Middle frontal gyrus (tissue), 1 donor: ENCODE data around the gene RRP1B.
"Not testable (repeated sequence)": the region's sequence is repeated elsewhere in the genome, so short reads cannot be mapped to it uniquely, and the experiment has no call there.

ENCODE experiments used
- DNase-seq: peaks from one replicate; pipeline ENCODE4 v3.0.0-alpha.2; 2015; ENCODE audit warnings: low spot score; ENCODE audit errors: extremely low spot score

RRP1B gene

DNA sequence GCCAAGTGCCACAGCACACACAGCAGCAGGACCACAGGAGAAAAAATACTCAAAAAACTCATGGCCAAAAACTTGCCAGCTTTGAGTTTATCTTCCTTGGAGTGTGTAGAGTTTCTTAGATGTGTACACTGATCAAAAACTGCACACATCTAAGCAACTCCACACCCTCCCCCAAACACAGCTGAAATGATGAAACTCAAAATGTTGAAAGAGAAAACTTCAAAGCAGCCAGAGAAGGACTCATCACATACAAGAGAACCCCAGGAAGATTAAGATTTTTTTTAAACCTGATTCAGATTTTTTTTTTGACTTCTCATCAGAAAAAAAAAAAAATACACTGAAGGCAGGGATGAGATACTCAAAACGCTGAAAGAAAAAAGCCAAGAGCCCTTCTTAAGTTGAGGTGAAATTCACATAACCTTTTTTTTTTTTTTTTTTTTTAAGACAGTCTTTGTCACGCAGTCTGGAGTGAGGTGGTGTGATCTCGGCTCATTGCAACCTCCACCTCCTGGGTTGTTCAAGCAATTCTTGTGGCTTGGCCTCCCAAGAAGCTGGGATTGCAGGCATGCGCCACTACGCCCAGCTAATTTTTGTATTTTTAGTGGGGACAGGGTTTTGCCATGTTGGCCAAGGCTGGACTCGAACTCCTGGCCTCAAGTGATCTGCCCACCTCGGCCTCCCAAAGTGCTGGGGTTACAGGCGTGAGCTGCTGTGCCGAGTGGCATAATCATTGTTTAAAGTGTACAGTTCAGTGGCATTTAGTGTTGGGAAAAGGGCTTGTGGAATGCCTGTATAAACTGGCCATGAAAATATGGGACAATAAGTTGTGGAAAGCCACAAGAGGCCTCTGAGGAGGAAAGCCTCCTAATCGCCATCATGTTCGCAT lies 38.6 kb downstream of the RRP1B start:
- no peak for DNase-seq

DNA sequence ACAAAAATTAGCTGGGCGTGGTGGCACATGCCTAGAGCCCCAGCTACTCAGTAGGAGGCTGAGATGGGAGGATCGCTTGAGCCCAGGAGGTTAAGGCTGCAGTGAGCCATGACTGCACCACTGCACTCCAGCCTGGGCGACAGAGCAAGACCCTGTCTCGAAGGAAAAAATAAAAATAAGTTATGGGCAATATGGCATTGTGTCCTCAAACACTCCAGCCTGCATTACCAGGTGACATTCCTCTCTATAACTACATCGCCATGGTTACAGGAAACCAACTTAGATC lies 40.1 kb downstream of the RRP1B start:
- not testable (repeated sequence) for DNase-seq

DNA sequence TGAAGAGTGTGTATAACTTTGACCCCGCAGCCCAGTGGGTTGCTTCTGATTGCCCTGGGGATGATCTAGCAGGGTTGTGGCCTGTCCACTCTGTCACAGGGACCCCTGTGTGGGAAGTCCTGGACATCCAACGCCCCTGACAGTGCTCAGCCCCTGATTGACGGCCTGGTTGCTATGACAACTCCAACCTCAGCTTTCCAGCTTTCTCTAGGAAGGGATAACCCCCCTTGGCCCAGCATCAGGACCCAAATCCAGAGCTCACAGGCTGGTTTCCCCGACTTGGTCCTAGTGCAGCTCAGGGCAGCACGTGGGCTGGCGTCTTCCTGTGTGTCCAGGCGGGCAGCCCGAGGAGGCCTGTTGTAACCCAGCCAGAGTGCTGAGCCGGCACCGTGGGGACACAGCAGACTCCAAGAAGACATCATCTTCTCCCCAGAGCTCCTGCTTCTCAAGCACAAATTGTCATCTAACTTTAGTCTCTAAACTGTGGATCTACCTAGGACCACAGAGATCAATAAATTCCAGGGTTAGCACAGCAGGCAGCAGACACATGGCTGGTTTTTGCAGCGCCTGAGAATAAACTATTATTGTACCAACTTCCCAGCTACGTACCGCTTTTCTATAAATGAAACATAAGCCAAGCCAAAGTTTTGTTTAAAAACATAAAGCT lies 40.7 kb downstream of the RRP1B start:
- no peak for DNase-seq

DNA sequence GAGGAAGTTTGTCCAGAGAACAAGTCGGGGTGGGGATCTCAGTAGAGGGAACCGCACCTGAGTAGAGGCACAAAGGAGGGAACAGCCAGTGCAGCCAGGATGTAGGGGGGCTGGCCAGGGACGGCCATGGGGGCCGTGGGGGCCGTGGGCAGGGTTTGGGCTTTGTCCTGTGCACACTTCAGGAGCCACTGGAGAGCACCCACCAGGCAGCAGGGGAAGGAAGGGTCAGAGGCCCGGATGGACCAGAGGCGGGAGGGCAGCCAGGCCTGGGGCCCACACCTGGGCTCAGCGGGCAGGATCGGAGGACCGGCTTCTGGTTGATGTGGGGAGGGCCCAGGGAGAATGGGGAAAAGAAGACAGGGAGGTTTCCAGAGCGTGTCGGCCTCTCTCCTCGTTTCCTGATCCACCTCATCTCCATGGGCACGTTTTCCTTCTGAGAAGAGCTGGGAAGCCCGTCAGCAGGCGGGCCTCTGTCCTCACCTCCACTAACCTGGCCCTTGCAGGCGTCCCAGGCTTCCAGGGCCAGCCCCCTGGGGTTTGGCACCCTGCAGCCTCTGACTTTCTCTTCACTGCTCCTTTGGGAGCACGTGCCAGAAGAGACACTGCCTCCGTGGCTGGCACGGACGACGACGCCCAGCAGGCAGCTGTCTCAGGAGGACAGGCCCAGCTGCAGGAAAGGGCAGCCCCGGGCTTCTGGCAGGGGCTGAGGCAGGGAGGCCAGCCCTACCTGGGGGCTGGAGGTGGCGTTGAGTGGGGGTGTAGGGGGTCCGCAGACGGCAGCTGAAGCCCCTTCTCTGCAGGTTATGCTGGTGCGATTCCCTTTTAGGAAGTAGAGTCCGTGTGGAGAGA lies 42.8 kb downstream of the RRP1B start:
- no peak for DNase-seq

DNA sequence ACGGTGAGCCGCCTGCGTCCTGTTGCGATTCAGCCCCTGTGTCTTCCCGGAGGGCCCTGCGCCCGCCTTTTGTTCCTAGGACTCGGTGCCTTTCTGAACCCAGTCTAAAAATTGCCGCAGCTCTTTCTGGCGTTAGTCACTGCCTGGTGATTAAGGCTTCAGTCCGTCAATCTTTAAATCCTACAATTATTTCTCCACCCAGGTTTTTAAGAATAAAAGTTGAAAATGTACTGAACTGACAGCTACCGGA lies 43.4 kb downstream of the RRP1B start:
- no peak for DNase-seq

DNA sequence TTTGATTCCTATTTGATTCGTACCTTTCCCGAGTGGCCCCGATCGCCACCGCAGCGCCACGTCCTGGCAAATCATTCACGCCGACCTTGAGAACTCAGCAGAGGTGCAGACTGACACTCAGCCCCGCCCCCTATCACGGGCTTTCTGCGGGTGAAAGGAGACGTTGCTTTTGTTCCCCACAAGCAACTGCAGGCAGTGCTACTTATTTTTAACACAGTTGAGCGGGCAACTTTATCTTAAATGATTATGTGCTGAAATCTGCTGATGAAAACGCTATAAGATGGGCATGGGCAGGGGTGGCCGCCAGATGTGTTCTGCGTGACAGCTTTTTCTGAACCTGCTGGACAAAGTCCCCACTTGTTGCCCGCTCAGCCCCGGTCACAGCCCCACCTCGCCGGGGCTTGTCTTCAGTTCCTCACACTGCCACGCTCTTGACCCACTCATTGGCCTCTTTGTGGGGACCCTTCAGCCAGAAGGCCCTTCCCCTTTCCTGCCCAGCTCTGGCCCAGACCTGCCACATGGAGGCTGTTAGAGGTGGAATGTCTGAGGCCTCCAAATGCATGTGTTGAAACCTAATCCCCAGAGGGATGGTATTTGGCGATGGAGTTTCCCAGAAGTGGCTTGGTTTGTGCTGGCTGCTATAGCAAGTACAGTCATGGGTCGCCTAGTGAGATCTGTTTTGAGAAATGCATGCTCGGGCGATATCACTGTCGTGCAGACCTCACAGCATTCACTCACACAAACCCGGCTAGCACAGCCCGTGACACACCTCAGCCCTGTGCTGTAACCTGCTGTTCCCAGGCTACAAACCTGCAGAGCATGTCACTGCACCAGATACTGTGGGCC lies 43.9 kb downstream of the RRP1B start:
- DNase-seq: no peak

DNA sequence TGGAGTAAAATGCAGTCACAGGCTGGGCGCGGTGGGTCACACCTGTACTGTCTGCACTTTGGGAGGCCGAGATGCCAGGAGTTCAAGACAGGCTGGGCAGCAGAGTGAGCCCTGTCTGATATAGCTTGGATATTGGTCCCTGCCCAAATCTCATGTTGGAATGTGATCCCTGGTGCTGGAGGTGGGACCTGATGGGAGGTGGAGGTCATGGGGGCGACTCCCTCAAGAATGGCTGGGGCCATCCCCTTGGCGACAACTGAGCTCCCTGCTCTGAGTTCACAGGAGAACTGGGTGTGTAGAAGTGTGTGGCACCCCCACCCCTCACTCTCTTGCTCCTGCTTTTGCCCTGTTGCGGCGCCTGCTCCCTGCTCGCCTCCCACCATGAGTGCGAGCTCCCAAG lies 48.1 kb downstream of the RRP1B start:
- no peak for DNase-seq

DNA sequence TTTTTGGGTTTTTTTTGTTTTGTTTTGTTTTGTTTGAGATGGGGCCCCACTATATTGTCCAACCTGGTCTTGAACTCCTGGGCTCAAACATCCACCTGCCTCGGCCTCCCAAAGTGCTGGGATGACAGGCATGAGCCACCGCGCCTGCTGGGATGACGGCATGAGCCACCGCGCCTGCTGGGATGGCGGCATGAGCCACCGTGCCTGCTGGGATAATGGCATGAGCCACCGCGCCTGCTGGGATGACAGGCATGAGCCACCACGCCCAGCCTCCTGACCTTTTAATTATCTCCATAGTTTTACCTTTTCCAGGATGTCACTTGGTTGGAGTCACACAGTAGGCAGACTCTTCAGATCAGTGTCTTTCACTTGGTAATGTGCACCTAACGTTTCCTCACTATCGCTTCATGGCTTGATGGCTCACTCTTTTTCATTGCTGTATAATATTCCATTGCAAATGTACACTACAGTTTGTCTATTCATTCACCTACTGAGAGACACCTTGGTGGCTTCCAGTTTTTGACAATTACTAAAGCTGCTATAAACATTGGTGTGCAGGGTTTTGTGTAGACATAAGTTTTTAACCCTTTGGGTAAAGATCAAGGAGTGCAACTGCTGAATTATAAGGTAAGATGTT lies 49.5 kb downstream of the RRP1B start:
- DNase-seq: no peak

DNA sequence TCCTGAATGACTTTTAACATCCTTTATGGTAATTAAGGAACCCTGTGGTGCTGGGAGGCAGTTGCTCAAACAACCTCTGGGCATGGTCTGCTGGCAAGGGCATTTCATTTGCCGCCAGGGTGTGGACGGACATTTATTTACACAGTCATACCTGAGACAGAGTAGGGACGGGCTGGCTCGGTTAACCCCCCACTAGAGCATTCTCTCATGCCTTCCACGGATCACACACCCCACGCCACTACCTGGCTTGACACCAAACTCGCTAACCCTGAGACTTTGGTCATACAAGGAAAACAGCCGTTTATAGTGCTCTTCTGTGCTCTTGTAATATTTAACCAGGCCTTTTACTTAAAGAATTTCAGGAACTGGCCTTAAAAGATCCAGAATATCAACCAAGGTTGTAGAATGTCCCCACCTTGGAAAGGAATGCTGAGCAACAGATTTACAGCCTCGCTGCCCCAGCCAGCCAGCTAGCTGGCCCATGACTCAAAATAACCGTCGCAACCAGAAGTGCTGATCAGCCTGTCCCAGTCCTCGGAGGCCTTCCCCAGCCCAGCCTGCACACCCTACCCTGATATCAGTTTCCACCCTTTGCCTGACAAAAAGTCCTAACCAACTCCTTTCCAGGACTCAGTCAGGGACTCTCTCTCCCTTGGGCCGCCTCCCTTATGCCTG lies 53.0 kb downstream of the RRP1B start:
- no peak for DNase-seq

DNA sequence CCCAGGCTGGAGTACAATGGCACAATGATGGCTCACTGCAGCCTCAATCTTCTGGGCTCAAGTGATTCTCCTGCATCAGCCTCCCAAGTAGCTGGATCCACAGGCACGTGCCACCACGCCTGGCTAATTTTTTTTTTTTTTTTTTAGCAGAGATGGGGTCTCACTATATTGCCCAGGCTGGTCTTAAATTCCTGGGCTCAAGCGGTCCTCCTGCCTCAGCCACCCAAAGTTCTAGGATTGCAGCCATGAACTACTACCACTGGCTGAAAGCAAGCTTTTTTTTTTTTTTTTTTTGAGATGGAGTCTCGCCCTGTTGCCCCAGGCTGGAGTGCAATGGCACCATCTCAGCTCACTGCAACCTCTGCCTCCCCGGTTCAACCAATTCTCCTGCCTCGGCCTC lies 53.8 kb downstream of the RRP1B start:
- DNase-seq: not testable (repeated sequence)

DNA sequence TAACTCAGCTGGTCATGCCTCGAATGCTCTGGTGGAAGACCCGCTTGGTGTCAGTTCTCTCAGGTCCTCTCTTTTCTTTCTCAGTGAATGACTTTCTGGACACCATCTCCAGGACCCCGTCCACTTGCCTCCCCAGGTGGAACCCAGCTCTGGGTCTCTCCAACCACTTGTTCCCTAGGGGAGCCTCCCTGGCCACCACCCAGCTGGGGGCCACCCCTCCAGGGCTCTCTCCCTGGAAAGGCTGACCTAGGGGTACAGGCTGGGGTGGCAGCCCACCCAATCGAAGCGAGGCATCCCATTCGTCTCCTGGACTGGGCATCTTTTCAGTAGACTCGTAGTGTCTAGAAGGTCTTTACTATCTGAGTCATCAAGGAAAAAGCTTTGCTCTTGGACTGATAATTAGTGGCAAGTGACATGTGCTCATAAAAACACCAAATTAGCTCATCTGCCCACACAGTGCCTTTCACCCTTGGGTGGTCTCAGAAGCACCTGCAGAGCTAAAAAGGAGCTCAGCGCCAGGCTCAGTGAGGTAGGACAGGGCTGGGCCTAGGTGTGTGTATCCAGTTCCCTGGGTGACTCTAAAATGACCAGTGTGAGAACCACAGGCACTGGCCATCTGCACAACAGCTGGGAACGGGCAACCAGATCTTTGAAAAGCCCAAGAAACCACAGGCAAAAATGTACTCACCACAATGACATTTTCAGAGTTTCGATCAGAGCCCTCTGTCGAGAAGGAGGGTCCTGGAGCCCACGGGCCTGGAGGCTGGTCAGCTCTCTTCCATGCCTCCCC lies 57.2 kb downstream of the RRP1B start:
- no peak for DNase-seq

DNA sequence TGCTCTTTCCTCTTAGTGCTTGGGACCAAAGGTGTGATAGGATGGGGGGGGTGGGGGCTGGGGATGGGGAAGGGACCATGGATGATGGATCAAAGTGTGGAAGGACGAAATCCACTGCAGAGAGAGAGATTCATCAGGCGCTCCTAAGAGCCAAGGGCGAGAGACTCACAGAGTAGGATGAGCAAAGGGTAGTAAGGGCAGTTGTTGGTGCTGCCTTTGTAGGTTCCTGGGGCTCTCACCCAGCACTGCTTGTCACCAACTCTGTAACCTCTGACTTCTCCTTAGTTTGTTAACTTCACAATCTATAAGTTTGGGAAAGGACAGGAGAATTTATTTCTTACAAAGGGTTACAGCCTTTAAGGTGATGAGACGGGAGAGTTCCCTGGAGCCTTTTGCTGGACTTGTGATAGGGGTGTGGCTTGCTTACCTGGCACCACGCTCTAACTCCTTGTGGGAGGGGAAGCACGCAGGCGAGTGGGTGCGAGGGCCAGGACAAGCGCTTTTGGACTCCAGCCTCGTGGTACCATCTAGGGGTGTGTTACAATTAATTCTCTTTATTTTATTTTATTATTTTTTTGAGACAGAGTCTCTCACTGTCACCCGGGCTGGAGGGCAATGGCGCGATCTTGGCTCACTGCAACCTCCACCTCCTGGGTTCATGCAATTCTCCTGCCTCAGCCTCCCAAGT lies 58.0 kb downstream of the RRP1B start:
- DNase-seq: no peak

DNA sequence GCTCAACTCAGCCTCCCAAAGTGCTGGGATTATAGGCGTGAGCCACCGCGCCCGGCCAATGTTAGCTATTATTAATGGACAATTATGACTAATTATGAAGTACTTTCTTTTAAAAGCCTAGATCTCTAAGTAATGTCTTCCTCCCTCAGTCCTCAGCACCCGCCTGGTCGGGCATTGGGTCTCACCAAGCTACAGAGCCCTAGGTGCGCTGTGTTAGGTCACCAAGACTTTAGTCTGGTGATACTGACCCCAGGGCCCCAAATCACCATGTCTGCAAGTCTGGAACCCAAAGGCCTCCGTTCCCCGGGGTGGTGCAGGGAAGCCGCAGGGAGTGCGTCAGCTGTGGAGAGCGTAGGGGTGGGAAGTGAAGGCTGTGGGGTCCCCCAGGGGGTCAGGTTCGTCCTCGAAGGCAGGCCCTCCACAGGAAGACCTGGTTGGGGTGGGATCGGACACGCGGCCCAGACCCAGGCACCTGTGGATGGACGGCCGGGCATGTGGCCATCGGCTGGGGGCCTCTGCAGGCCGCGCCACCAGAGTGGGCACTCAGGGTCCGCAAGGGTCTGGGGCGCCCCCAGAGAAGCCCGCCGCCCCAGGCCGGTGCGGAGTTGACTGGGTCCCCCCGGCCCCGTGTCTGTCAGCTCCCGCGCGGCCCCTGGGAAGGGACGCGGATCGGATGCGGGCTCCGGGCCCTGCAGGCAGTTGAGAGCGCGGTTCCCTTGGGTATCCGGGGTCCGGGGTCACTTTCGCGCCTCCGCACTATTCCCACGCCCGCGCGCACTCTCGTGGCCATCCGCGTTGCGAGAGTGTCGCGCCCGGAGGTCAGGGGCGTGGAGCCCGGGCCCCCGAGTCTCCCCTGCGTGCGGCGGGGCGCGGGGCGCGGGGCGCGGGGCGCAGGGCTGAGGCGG lies 58.9 kb downstream of the RRP1B start:
- DNase-seq: no peak

DNA sequence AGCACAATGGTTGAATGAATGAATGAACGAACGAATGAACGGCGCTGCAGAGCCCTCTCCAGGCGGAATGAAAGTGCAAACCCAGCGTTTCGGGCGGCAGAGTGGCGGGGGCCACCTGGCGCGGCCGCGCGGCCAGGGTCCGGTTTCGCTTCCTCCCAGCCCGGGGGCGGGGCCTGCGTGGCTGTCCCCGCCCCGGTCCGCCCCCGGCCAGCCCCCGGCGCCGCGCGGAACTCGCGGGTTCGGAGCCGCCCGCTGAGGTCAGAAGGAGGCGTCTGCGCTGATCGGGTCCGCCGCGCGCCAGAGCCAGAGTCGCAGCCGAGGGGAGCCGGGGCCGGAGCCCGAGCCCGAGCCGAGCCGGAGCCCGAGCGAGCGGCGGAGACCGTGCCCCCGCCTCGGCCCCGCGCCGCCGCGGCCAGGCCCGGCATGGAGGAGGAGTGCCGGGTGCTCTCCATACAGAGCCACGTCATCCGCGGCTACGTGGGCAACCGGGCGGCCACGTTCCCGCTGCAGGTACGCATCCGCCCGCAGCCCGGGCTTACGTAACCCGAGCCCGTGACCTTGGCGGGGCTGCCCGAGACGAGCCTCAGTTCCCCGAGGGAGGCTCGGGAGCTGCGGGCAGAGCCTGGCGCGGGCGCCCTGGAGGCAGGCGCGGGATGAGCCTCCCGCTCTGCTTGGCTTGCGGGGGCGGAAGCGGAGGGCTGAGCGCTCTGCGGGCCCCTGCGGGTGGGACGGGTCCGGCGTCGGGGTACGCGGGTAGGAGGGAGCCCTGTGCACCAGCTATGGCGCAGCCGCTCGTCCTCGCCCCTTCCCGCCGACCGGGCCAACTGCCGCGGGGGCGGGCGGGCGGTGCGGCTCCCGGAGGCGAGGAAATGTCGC lies 59.8 kb downstream of the RRP1B start, which contains the start of gene PDXK:
PDXK (plus strand) TSS at position 258 of the 876 bp plus-strand sequence; CDS start at position 424, 166 bp downstream.
- DNase-seq: peak; percentile 66

DNA sequence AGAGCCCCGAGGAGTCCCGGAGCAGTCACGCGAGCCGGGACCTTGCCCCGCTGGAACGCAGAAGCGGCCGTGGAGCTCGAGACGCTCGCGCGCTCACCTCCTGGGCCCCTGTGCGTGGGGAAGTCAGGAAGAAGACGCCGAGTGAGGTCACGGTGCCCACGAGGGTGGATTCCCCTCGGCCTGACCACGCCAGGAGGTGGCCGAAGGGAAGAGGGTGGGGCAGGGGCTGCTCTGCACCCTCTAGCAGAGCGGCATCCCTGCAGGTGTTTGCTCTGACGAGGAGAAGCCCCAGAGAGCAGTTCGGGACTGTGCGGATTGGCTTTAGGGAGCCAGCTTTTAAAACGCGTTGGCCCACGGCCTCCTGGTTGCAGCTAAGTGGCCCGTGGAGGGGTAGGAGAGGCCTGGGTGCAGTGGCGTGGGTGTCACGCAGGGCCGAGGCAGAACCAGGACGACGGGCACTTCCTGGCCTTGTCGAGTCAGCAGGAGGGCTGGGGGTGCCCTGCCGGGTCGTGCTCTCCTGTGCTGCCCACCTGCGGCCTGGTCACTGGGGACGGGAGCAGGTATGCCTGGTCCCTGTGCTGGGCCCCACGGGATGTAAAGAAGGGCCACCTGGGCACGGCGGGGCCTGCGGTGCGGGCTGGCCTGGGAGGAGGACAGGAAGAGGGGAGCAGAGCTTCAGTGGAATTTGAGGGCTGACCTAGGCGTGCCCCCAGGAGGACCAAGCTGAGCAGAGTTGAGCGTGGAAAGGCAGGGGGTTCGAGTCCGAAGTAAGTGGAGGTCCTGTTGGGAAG lies 60.6 kb downstream of the RRP1B start:
- no peak for DNase-seq

DNA sequence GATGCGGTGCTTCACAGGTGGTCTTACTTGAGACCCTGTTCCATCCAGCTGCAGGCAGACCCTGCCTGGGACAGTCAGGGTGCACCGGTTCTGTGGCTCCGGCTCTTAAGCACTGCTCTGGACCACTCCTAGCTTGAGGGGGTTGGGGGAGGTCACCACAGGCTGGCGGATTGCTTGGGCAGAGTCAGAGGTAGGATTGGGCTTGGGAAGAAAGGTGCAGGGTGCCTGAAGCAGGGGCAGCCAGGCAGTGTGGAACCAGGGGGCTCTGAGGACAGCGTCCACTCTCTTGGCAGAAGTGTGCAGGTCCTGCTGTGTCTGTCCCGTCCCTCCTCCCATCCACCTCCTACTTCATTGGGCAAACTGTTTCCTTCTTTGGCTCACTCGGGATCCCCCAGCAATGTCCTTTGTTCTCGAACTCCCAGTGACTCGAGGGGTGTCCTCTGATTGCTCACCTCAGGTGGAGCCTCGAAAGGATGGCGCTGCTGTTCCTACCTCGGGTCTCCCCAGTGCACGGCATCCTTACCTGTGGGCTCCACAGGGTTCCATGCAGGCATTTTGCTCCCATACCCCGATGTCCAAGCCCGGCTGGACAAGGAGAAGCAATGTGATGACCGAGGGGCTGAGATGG lies 61.3 kb downstream of the RRP1B start:
- no peak for DNase-seq
